Measurements from ENCODE around the gene DUS3L. TPM values are rescaled to one million over a fixed set of nuclear protein-coding genes. Genes with fewer than 3 reads are reported as not detected.
A peak's percentile ranks its signal among the peaks of the same experiment; 100 is the strongest.

The DUS3L gene
- total and polyA plus RNA-seq, 2 of the 8 experiments (the other 6 are each of a cell fraction or from before 2014, with no cell fraction given), result 37.6 to 39.1 TPM

- WGBS, 2 experiments (ENCODE audit: extremely low coverage in 1 of 2, insufficient coverage in 1 of 2, insufficient read length in 1 of 2, insufficient replicate concordance in 2 of 2, low coverage in 1 of 2, low lambda C conversion rate in 2 of 2, missing lambda C conversion rate in 1 of 2), result 19% methylated on average over 8 of the region's 8 CpGs; no CpG with 5 or more reads in 1 of the 2 experiments
- Histone ChIP-seq H3K27ac (ENCODE audit: low read depth, low read length) (no peak overlapping the region), H3K4me3 (ENCODE audit: extremely low read depth in 1 of 4, insufficient read depth in 2 of 4, low read depth in 3 of 4, low read length in 4 of 4) (peak overlapping the region in 3 of 4 experiments; percentile 2 to 57 (median 26); a peak in 6 of 8 replicates), H3K9ac (replicated peaks in 1 of 4; ENCODE audit: extremely low read depth in 1 of 4, low read depth in 3 of 4, low read length in 3 of 4) (no peak overlapping the region; a peak in 1 of 7 replicates), H2BK120ac (replicated peaks; ENCODE audit: low read depth, low read length) (peak overlapping the region; percentile 12), H4K5ac (ENCODE audit: insufficient read length, low read depth, low read length) (peak overlapping the region; percentile 57), H4K20me1 (replicated peaks in 1 of 2; ENCODE audit: control insufficient read depth in 1 of 2, insufficient read depth in 2 of 2, low read length in 2 of 2) (peaks cover 0 to 6% of the 10 kb centered on the region in 2 experiments), H3K36me3 (ENCODE audit: control insufficient read depth in 2 of 4, insufficient read depth in 4 of 4, low read length in 3 of 4) (no peaks in the 10 kb centered on the region), H3K79me2 (ENCODE audit: control insufficient read depth in 1 of 2, insufficient read depth in 2 of 2, low read length in 2 of 2) (no peaks in the 10 kb centered on the region; a peak in 1 of 4 replicates), H4K91ac (replicated peaks; ENCODE audit: insufficient read length, low read length) (peak overlapping the region; percentile 95), H4K8ac (ENCODE audit: extremely low read depth, insufficient read depth, low read length) (no peak overlapping the region), H2AK5ac (ENCODE audit: low read depth, low read length) (no peak overlapping the region), H2BK5ac (ENCODE audit: low read depth, low read length) (peak overlapping the region; percentile 19; the same call in 1 of the 2 replicates), H2AFZ (ENCODE audit: low read length) (peak overlapping the region; percentile 69), H3K9me3 (ENCODE audit: insufficient read depth in 2 of 2, low read depth in 1 of 2, low read length in 1 of 2) (no peaks in the 10 kb centered on the region), H3K23me2 (ENCODE audit: low read depth, low read length) (peaks cover 7% of the 10 kb centered on the region), H3K56ac (replicated peaks; ENCODE audit: insufficient read length, low read depth, low read length) (no peak overlapping the region), H2BK15ac (ENCODE audit: low read length) (peak overlapping the region; percentile 92), H3K27me3 (replicated peaks in 1 of 4; ENCODE audit: control insufficient read depth in 3 of 4, extremely low read depth in 1 of 4, insufficient read depth in 3 of 4, low read length in 3 of 4) (peaks cover 2 to 16% (median 8%) of the 10 kb centered on the region in 4 experiments; a peak in 6 of 7 replicates), H3K23ac (ENCODE audit: insufficient read length) (no peak overlapping the region), H3K4me1 (replicated peaks in 1 of 4; ENCODE audit: control insufficient read depth in 3 of 4, insufficient read depth in 4 of 4, low read length in 3 of 4) (peaks cover 0 to 18% (median 10%) of the 10 kb centered on the region in 4 experiments; a peak in 5 of 7 replicates), H2BK12ac (ENCODE audit: low read depth, low read length) (peak overlapping the region; percentile 86; the same call in 1 of the 2 replicates), H3K18ac (ENCODE audit: extremely low read depth, low read length) (peak overlapping the region; percentile 55), H3K79me1 (ENCODE audit: low read depth, low read length) (peaks cover 4% of the 10 kb centered on the region; the same call in 1 of the 2 replicates), H3K4me2 (ENCODE audit: insufficient read depth in 1 of 2, low read depth in 2 of 2, low read length in 2 of 2) (peak overlapping the region; percentile 0 to 68; a peak in 3 of 4 replicates), H2BK20ac (ENCODE audit: low read length) (peak overlapping the region; percentile 93; the same call in 1 of the 2 replicates), H3K4ac (replicated peaks; ENCODE audit: insufficient read length, low read depth, low read length) (peak overlapping the region; percentile 74), H3K14ac (ENCODE audit: insufficient read length) (no peak overlapping the region)
- CTCF ChIA-PET (ENCODE audit: partially characterized antibody), result interaction anchor here (0.6 to 2.4 kb wide), 47 partner anchors 8 to 245 kb away, joined by 3 to 58 read pairs (median 5); partner anchors contain the start of genes CAPS, CATSPERD, DUS3L and LONP1
- TF ChIP-seq SIX5 (IDR thresholded peaks at IDR 0.05; ENCODE audit: low read depth, low read length) (no peak), TAF7 (optimal IDR thresholded peaks at IDR 0.05; ENCODE audit: borderline replicate concordance, low read depth, low read length) (peak; percentile 5), RBBP5 (IDR thresholded peaks at IDR 0.05; ENCODE audit: borderline replicate concordance, low read depth, low read length) (no peak), TEAD4 (IDR thresholded peaks at IDR 0.05; ENCODE audit: low read depth, low read length) (peak; percentile 54; the same call in 1 of the 2 replicates), MAX (IDR thresholded peaks at IDR 0.05) (peak; percentile 99), MAFK (IDR thresholded peaks at IDR 0.05; ENCODE audit: low read depth, low read length) (no peak), EZH2 (IDR thresholded peaks at IDR 0.05; ENCODE audit: low read depth, low read length, severe bottlenecking) (peak; percentile 32)
- FAIRE-seq, result no peak
- POLR2A ChIA-PET (ENCODE audit: partially characterized antibody), result interaction anchor here (0.8 to 3.4 kb wide), 11 partner anchors 8 to 112 kb away, joined by 3 to 35 read pairs (median 6); partner anchors contain the start of genes CATSPERD, DUS3L, LONP1 and NDUFA11
- DNase-seq (ENCODE audit: low read depth in 1 of 2, low spot score in 2 of 2), result no peak
Measured at GRCh38 chr19:5803441-5803751, 12.4 kb upstream of the DUS3L start.
